Heart left ventricle (tissue), 16 donors: ENCODE data around the gene GFY. TPM values are rescaled to one million over a fixed set of nuclear protein-coding genes. Genes with fewer than 3 reads are reported as not detected.

Source experiments
- ATAC-seq, 4 donors: fragments of 200-7000 bp; cut with Tn5 transposase; one replicate each; pipeline ENCODE4 v1.9.1; 2020 to 2022; ENCODE audit warnings: moderate library complexity in 4 of 4, mild to moderate bottlenecking in 3 of 4, moderate number of reproducible peaks in 1 of 4
- DNase-seq, 5 donors: peaks; one replicate each; pipeline ENCODE4 v3.0.0-alpha.2; 2020
- H3K27ac ChIP-seq, 12 donors: fragments of 200-600 bp; sonication (generic) in 4 of 12; one replicate each; pipeline versions ENCODE4 v1.5.0 to v1.8.0; 2016 to 2022; ENCODE audit warnings: mild to moderate bottlenecking in 2 of 12
- H3K27me3 ChIP-seq, 9 donors: fragments of 200-600 bp; sonication (generic) in 2 of 9; one replicate each; pipeline versions ENCODE4 v1.5.1 to v1.8.0; 2016 to 2022; ENCODE audit warnings: mild to moderate bottlenecking in 3 of 9
- H3K36me3 ChIP-seq, 9 donors: fragments of 200-600 bp; sonication (generic) in 2 of 9; one replicate each; pipeline versions ENCODE4 v1.5.0 to v1.8.0; 2018 to 2022; ENCODE audit warnings: mild to moderate bottlenecking in 2 of 9
- H3K4me1 ChIP-seq, 12 donors: fragments of 200-600 bp; sonication (generic) in 4 of 12; one replicate each; pipeline versions ENCODE4 v1.5.0 to v1.8.0; 2016 to 2022; ENCODE audit warnings: mild to moderate bottlenecking in 3 of 12
- H3K4me3 ChIP-seq, 12 donors: fragments of 200-600 bp; sonication (generic) in 4 of 12; one replicate each; pipeline versions ENCODE4 v1.5.0 to v1.8.0; 2017 to 2022; ENCODE audit warnings: mild to moderate bottlenecking in 9 of 12, moderate library complexity in 4 of 12
- H3K9me3 ChIP-seq, 12 donors: fragments of 200-600 bp; sonication (generic) in 4 of 12; one replicate each; pipeline versions ENCODE4 v1.5.0 to v1.8.0; 2016 to 2022; ENCODE audit warnings: mild to moderate bottlenecking in 1 of 12
- CTCF ChIP-seq, 12 donors: fragments of 200-600 bp; sonication (generic) in 4 of 12; IDR thresholded peaks; one replicate each; pipeline versions ENCODE4 v1.5.0 to v1.8.0; 2018 to 2022; ENCODE audit warnings: antibody characterized with exemption in 12 of 12, mild to moderate bottlenecking in 5 of 12
- POLR2A ChIP-seq, 2 donors: fragments of 450-650 bp; IDR thresholded peaks; one replicate each; pipeline ENCODE4 v1.6.1; 2017; ENCODE audit warnings: antibody characterized with exemption in 2 of 2, mild to moderate bottlenecking in 2 of 2, moderate library complexity in 2 of 2
- WGBS, 4 donors: extraction: QIAGEN DNeasy Blood & Tissue Kit in 2 of 4; methylation state at CpG; one replicate each; pipeline versions ENCODE4 v1.1.5 to v1.1.7; 2013 to 2018; 5-methylcytosine and 5-hydroxymethylcytosine counted together
- intact Hi-C, 10 donors: fragments of 100-400 bp; cut with DNase I; formaldehyde crosslinking; loops; one replicate each; pipeline versions ENCODE4 v1.11.1 to v1.14.2; 2022
- polyA plus RNA-seq, 2 donors: library from polyadenylated mRNA; stranded (reverse); fragments of 200-250 nt; gene quantifications; one replicate each; pipeline ENCODE4 v1.2.3, GENCODE V29; 2013
- total RNA-seq, 9 donors: library from RNA; depleted of rRNA in 2 of 9; stranded (reverse); fragments of >200 nt in 2 of 9; fragmentation: NEBNext Ultra II Directional in 3 of 9; extraction: Animal tissue kit (Norgen Biotek cat#: 25700) in 3 of 9; gene quantifications; one replicate each; pipeline versions ENCODE4 v1.1.0 to v1.2.4, GENCODE V29; 2016 to 2023
- donor health status: ischemic (EF 13 %, LVEDD 7.1; RV severe dilation, severe dysfunction).
- donor health status: healthy with polysubstance abuse.
- donor health status: DM: no; HTN: yes; CAD: no.
- donor health status: DM: no; HTN: no; CAD: no.
- donor health status: ischemic (EF 25% LVEDD 6.9; RV normal size, moderate dysfunction).
- donor health status: ischemic (EF 25% LVEDD 5.7; RV mildly dilated, moderate dysfunction).
- donor health status: healthy.
- donor health status: DM: yes; HTN: yes; CAD: no.
- donor health status: ischemic (EF 35%, LVEDD 5.7; RV mildly dilated, moderate dysfunction).
- donor health status: nonischemic (EF 11% LVEDD 7.7; RV severe dilation, severe dysfunction).
- donor health status: DM: yes; HTN: yes; CAD: no.
- donor health status: PGD.
- donor health status: ischemic (EF 29% LVEDD 5.4; RV normal size, mild dysfunction).
- donor health status: nonischemic (EF 23%, LVEDD 6.1; RV moderate dilation, normal function).

Gene GFY
- total and polyA plus RNA-seq, 11 donors: 0.12 TPM; not detected in 10

DNA sequence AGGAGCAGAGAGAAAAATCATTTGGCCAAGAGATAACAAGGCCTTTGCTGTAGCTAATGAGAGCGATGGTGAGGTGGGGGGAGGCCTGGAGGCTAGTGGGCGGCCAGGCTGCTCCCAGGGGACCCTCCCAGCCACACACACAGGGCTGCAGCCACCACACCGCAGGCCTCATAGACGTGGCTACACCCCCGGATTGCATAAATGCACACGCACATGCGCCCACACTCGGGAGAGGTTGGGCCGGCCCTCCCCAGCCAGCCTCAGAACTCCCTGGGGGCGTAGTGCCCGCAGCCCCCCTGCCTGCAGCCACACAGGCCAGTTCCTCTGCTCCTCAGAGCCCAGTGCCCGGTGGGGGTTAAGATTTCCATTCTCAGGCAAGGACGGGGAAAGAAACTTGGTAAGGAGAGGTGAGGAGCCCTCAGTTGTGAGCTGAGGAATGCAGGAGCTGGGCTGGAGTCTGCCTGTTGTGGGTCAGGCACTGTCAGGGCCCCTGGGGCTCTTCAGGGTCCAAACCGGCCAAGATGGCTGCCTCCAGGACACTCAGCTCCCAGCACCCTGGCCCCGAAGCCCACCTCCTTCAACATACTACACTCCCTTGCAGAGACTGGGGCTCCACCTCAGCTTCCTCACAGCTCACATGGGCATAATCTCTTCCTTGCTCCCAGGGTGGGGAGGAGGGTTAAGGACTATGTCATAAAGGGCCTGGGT is 9.9 kb upstream of the GFY start:
- no peaks in the 10 kb centered on the region for H3K36me3 ChIP-seq

GRCh38 chr19:49415810-49416200 is 9.4 kb upstream of the GFY start:
- DNase-seq: no peak
- 83 to 90% (median 84%) methylated on average over 2 of the region's 2 CpGs for WGBS, 4 donors
- no peak for ATAC-seq
- H3K27ac ChIP-seq: no peak overlapping the region
- no peak for TF ChIP-seq CTCF (IDR thresholded peaks at IDR 0.05)
- TF ChIP-seq POLR2A (IDR thresholded peaks at IDR 0.05): no peak
- no peaks in the 10 kb centered on the region for H3K9me3 ChIP-seq
- peaks cover 0 to 3% (median under 1%) of the 10 kb centered on the region in 12 donors for H3K4me1 ChIP-seq
- intact Hi-C loops: no loop called here
- H3K36me3 ChIP-seq: no peaks in the 10 kb centered on the region
- no peak overlapping the region for H3K4me3 ChIP-seq
- H3K27me3 ChIP-seq: peaks cover 10 to 61% (median 23%) of the 10 kb centered on the region in 9 donors

More for the DNA sequence above, 9.9 kb upstream of the GFY start:
- intact Hi-C loops: no loop called here
- no peak for TF ChIP-seq POLR2A (IDR thresholded peaks at IDR 0.05)
- TF ChIP-seq CTCF (IDR thresholded peaks at IDR 0.05): no peak
- Histone ChIP-seq H3K4me1 (no peaks in the 10 kb centered on the region), H3K9me3 (no peaks in the 10 kb centered on the region), H3K27me3 (peaks cover 10 to 57% (median 18%) of the 10 kb centered on the region in 9 donors), H3K27ac (no peak overlapping the region), H3K4me3 (no peak overlapping the region)
- ATAC-seq (no peak), DNase-seq (no peak)
- whole genome bisulfite sequencing, 4 donors: 55 to 69% (median 59%) methylated on average over 7 to 15 of the region's 15 CpGs

DNA sequence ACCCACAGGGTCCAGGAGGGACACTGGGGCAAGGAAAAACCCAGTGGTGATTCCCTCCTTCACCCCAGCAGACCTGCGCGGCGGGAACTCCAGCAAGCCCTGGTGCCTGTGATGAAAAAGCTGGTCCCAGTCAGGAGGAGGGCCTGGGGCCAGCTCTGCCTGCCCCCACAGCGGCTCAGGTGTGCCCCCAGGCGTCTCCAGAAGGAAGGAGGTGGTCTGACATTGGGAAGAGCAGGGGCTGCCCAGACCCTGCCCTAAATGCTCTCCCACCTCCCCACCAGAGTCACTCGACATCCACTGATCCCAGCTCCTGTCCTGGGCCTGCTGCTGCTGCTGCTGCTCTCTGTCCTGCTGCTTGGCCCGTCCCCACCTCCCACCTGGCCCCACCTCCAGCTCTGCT is 8.1 kb upstream of the GFY start:
- peaks cover 0 to 16% (median 9%) of the 10 kb centered on the region in 12 donors for H3K4me1 ChIP-seq

DNA sequence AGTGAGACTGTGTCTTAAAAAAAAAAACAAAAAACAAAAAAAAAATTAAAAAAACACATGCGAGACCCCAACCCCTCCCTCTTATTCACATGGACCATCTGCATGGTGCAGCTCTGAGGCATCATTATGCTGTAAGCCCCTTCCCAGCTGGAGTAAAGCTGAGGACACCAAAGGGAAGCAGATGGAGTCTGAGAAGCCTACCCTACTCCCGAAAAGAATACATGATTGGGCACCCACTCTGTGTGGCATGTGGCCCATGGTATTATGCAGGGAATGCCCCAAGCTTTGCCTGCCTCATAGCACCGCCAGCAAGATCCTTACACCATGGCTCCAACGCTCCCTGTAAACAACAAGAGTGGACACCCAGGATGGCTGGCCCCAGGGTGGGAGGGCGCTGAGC is 6.7 kb upstream of the GFY start:
- Histone ChIP-seq H3K27me3 (peaks cover 29 to 86% (median 50%) of the 10 kb centered on the region in 9 donors), H3K27ac (no peak overlapping the region), H3K4me3 (no peak overlapping the region), H3K9me3 (no peaks in the 10 kb centered on the region), H3K36me3 (no peaks in the 10 kb centered on the region), H3K4me1 (peaks cover 0 to 30% (median 23%) of the 10 kb centered on the region in 12 donors)
- DNase-seq (no peak), ATAC-seq (no peak)
- TF ChIP-seq POLR2A (IDR thresholded peaks at IDR 0.05) (no peak), CTCF (IDR thresholded peaks at IDR 0.05) (no peak)
- WGBS, 4 donors: 84 to 92% (median 88%) methylated on average over 5 of the region's 5 CpGs
- intact Hi-C loops: no loop called here

More for the DNA sequence above, 8.1 kb upstream of the GFY start:
- intact Hi-C loops: no loop called here
- ATAC-seq (no peak), DNase-seq (no peak)
- TF ChIP-seq POLR2A (IDR thresholded peaks at IDR 0.05): no peak
- H3K9me3 ChIP-seq: no peaks in the 10 kb centered on the region
- no peak overlapping the region for H3K27ac ChIP-seq
- H3K4me3 ChIP-seq: no peak overlapping the region
- WGBS, 4 donors: 40 to 80% (median 56%) methylated on average over 2 to 7 of the region's 7 CpGs
- peaks cover 19 to 72% (median 36%) of the 10 kb centered on the region in 9 donors for H3K27me3 ChIP-seq
- H3K36me3 ChIP-seq: no peaks in the 10 kb centered on the region
